Measurements from ENCODE around the gene CEMP1.
"Not testable (repeated sequence)": the region's sequence is repeated elsewhere in the genome, so short reads cannot be mapped to it uniquely, and the experiment has no call there.

CEMP1 gene

DNA sequence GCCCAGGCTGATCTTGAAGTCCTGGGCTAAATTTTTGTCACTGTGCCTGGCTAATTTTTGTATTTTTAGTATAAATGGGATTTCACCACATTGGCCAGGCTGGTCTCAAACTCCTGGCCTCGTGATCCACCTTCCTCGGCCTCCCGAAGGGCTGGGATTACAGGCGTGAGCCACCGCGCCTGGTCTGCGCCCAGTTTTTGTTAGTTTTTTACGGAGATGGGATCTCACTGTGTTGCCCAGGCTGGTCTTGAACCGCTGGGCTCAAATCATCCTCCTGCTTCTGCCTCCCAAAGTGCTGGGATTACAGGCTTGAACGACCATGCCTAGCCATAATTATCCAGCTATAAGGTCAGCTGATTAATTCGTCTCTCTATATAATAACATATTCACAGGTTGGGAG is 2.7 kb upstream of the CEMP1 start:
- H3K9ac ChIP-seq = no peak overlapping the region
- H3K4me1 ChIP-seq = peaks cover 5% of the 10 kb centered on the region
- peaks cover 4% of the 10 kb centered on the region for H3K79me2 ChIP-seq
- no peaks in the 10 kb centered on the region for H3K9me3 ChIP-seq (ENCODE audit: control insufficient read depth, low read length)
- H3K27me3 ChIP-seq (ENCODE audit: control insufficient read depth, insufficient read depth, low read length) = no peaks in the 10 kb centered on the region
- H3K27ac ChIP-seq = no peak overlapping the region
- no peak overlapping the region for H3K4me2 ChIP-seq (ENCODE audit: low read length)
- TF ChIP-seq, protein P1, sequence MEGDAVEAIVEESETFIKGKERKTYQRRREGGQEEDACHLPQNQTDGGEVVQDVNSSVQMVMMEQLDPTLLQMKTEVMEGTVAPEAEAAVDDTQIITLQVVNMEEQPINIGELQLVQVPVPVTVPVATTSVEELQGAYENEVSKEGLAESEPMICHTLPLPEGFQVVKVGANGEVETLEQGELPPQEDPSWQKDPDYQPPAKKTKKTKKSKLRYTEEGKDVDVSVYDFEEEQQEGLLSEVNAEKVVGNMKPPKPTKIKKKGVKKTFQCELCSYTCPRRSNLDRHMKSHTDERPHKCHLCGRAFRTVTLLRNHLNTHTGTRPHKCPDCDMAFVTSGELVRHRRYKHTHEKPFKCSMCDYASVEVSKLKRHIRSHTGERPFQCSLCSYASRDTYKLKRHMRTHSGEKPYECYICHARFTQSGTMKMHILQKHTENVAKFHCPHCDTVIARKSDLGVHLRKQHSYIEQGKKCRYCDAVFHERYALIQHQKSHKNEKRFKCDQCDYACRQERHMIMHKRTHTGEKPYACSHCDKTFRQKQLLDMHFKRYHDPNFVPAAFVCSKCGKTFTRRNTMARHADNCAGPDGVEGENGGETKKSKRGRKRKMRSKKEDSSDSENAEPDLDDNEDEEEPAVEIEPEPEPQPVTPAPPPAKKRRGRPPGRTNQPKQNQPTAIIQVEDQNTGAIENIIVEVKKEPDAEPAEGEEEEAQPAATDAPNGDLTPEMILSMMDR (IDR thresholded peaks at IDR 0.05) = no peak
- H2AFZ ChIP-seq = no peak overlapping the region
- no peak overlapping the region for H3K4me3 ChIP-seq (ENCODE audit: low read depth, low read length)
- H3K36me3 ChIP-seq (ENCODE audit: control insufficient read depth, insufficient read depth, low read length) = no peaks in the 10 kb centered on the region

DNA sequence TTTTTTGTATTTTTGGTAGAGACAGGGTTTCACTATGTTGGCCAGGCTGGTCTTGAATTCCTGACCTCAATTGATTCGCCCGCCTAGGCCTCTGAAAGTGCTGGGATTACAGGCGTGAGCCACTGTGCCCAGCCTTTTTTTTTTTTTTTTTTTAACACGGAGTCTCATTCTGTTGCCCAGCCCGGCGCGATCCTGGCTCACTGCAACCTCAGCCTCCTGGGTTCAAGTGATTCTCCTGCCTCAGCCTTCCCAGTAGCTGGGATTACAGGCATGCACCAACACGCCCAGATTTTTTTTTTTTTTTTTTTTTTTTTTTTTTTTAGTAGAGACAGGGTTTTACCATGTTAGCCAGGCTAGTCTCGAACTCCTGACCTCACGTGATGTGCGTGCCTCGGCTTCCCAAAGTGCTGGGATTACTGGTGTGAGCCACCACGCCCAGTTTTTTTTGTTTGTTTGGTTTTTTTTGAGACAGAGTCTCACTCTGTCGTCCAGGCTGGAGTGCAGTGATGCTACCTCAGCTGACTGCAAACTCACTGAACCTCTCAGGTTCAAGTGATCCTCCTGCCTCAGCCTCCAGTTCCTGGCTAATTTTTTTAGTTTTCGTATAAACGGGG is 2.0 kb upstream of the CEMP1 start:
- H3K4me2 ChIP-seq (ENCODE audit: low read length) = peak overlapping the region; percentile 100
- not testable (repeated sequence) for H3K79me2 ChIP-seq; H3K9me3 ChIP-seq (ENCODE audit: control insufficient read depth, low read length); H3K9ac ChIP-seq; H3K36me3 ChIP-seq (ENCODE audit: control insufficient read depth, insufficient read depth, low read length); H3K4me1 ChIP-seq; H3K27me3 ChIP-seq (ENCODE audit: control insufficient read depth, insufficient read depth, low read length)
- H3K4me3 ChIP-seq (ENCODE audit: low read depth, low read length) = peak overlapping the region; percentile 77
- peak overlapping the region; percentile 90 for H2AFZ ChIP-seq
- peak overlapping the region; percentile 64 for H3K27ac ChIP-seq

DNA sequence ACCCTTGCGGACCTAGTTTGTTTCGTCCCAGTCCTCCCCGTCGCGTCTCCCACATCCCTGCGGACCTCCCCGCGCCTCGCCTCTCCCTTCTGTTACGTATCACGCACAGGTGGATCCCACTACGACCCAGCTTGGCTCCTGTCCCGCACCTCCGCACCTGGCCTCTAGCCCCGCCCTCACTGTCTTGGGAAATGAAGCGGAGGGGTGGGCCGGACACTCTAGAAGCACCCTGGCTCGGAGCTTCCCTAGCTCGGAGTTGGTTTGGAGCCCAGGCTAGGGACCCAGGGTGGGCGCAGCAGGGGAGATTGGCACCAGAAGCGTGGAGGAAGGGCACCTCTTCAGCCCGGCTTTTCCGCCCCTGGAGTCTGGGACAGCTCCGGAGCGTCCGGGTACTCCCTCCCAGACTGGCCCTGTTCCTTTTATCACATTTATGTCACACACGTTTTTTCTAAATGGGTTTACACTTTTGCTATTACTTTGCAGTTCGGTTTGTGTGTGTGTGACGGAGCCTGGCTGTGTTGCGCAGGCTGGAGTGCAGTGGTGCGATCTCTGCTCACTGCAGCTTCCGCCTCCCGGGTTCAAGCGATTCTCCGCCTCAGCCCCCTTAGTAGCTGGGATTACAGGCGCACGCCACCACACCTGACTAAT is 1.4 kb upstream of the CEMP1 start:
- peaks cover 3% of the 10 kb centered on the region for H3K4me1 ChIP-seq
- no peaks in the 10 kb centered on the region for H3K79me2 ChIP-seq
- TF ChIP-seq, protein P1 (IDR thresholded peaks at IDR 0.05) = no peak
- H3K36me3 ChIP-seq (ENCODE audit: control insufficient read depth, insufficient read depth, low read length) = no peaks in the 10 kb centered on the region
- H3K9me3 ChIP-seq (ENCODE audit: control insufficient read depth, low read length) = no peaks in the 10 kb centered on the region
- H3K4me2 ChIP-seq (ENCODE audit: low read length) = peak overlapping the region; percentile 100
- no peaks in the 10 kb centered on the region for H3K27me3 ChIP-seq (ENCODE audit: control insufficient read depth, insufficient read depth, low read length)
- no peak overlapping the region for H3K9ac ChIP-seq
- H2AFZ ChIP-seq = peak overlapping the region; percentile 90
- H3K4me3 ChIP-seq (ENCODE audit: low read depth, low read length) = peak overlapping the region; percentile 77
- peak overlapping the region; percentile 64 for H3K27ac ChIP-seq

DNA sequence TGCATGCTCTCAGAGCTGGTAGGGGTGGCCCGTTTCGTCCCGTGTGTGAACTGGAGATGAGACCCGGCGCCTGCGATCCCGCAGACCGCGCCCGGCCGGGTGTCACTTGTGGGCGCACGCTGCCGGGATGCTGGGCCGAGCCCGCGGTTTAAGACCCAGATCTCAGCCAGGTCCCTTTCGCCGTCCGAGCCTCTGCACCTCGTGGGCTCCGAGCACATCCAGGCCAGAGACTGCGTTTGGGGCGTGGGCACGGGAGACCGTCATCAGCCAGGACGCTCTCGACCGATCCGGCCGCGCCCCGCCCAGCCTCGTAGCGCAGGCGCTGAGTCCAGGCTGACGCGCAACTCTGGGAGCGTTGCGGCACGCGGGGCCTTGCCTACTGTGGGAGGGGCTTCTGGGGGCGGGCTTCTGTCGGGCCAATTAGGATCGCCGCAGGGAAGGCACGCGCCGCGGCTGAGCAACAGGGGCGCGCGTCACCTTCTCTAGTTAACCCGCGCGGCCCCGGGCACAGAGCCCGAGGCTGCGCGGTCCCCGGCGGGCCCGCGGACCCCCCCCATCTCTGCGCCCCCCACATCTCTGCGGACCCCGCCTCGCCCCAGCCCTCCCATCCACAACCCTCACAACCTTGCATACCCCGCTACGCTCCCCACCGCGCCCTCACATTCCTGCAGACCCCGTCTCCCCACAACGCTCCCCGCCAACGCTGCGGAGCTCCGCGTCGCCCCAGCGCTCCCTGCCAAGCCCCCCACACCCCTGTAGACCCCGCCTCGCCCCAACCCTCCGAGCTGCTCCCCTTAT is 687 bp upstream of the CEMP1 start:
- Histone ChIP-seq H3K4me2 (ENCODE audit: low read length) (peak overlapping the region; percentile 100), H2AFZ (peak overlapping the region; percentile 90), H3K27ac (peak overlapping the region; percentile 64), H3K9me3 (ENCODE audit: control insufficient read depth, low read length) (no peaks in the 10 kb centered on the region), H3K27me3 (ENCODE audit: control insufficient read depth, insufficient read depth, low read length) (no peaks in the 10 kb centered on the region), H3K36me3 (ENCODE audit: control insufficient read depth, insufficient read depth, low read length) (no peaks in the 10 kb centered on the region), H3K4me1 (peaks cover 3% of the 10 kb centered on the region), H3K79me2 (no peaks in the 10 kb centered on the region), H3K9ac (no peak overlapping the region), H3K4me3 (ENCODE audit: low read depth, low read length) (peak overlapping the region; percentile 77)
- TF ChIP-seq, protein P1 (IDR thresholded peaks at IDR 0.05) = no peak

DNA sequence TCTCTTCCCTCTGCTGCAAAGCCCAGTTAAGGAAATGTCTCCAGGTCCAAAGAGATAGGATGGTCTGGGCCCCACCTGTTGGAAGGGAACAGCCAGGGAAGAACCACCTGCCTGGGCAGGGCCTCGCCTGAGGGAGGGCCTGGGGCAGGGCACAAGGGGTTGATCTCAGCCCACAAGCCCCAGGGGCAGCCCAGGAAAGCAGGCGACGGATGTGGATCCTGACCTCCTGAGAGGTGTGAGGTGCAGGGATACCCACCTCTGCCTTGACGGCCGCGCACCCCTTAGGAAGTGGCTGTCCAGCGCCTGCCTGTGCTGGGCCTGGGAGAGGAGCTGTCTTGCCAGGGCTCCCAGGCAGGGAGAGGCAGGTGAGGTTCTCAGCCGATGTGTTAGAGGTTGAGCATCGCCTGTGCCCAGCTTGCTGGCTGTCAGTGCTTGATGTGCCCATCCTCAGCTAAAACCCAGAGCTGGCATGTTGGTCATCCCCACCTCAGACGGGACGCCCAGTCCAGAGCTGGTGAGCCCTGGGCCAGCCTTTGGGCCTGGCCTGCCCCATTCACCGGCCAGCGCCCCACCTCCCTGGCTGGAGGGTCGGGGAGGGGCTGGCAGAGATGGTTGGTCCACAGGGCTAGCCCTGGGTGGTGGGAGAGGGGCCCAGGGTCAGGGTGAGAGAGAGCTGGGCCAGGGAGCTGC is 434 bp downstream of the CEMP1 start:
- Histone ChIP-seq H3K79me2 (peaks cover 3% of the 10 kb centered on the region), H3K36me3 (ENCODE audit: control insufficient read depth, insufficient read depth, low read length) (no peaks in the 10 kb centered on the region)
- TF ChIP-seq, protein P1 (IDR thresholded peaks at IDR 0.05) = no peak

More for the DNA sequence above, 434 bp downstream of the CEMP1 start:
- Histone ChIP-seq H2AFZ (no peak overlapping the region), H3K27ac (peak overlapping the region; percentile 9), H3K4me3 (ENCODE audit: low read depth, low read length) (no peak overlapping the region), H3K27me3 (ENCODE audit: control insufficient read depth, insufficient read depth, low read length) (no peaks in the 10 kb centered on the region), H3K9ac (no peak overlapping the region), H3K4me2 (ENCODE audit: low read length) (no peak overlapping the region), H3K9me3 (ENCODE audit: control insufficient read depth, low read length) (no peaks in the 10 kb centered on the region), H3K4me1 (peaks cover 3% of the 10 kb centered on the region)

Data from parathyroid adenoma (tissue), 2 donors.